HS-5 (cell line): ENCODE measurements around the gene CDKL5.

ENCODE experiments used
- DNase-seq: peaks from one replicate; pipeline ENCODE4 v3.0.0-alpha.2; 2012; ENCODE audit warnings: low read depth

Gene CDKL5

DNA sequence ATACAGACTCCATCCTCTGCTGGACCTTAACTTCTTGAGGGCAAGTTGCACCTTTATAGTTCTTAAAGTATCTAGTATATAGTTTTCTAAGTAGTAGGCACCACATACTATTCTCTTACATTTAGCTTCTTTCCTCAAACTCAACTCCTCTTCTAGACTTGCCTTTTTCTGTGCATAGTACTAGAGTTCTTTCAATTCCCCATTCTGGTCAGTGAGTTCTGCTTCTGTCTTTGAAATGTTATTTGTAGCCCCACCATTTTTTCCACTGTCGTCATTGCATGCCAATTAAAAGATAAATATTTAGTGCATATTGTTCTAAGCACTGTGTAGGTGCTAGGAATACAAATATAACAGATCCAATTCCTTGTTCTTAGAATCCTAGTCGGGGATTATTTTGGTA, 31.6 kb downstream of the CDKL5 start:
- DNase-seq, result no peak

DNA sequence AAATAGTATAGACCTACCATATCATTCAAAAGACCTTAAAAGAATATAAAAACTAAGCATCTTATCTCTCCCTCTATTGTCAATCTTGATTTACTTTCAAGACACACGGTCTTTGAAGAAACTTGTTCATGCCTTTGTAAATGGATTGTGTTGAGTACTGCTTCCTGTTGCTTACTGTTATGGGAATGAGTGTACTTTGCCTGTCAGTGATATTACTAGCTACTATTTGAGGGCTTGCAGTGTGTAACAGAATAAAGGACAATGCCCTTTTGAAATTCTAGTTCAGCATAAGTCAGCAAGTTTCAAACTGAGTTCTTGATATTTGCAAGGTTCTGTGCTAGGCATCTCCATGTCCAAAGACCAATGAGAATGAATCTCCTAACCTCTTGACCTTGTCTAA, 36.0 kb downstream of the CDKL5 start:
- no peak for DNase-seq

DNA sequence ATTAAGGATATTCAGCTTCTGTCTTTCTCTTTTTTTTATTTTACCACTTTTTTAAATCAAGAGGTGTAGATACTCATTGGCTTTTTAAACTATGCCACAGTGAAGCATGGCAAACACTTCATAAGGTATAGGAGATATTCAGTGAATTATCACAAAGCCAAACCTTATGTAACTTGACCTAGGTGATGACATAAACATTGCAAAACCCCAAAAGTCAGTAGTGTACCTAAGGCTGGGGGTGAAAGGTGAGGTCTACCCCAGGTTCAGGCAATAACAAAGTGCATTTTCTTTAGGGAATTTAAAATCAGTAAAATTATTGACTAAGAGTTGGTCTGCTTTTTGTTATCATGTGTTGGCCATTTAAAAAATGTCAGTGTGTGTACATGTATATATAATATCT, 39.1 kb downstream of the CDKL5 start:
- no peak for DNase-seq

DNA sequence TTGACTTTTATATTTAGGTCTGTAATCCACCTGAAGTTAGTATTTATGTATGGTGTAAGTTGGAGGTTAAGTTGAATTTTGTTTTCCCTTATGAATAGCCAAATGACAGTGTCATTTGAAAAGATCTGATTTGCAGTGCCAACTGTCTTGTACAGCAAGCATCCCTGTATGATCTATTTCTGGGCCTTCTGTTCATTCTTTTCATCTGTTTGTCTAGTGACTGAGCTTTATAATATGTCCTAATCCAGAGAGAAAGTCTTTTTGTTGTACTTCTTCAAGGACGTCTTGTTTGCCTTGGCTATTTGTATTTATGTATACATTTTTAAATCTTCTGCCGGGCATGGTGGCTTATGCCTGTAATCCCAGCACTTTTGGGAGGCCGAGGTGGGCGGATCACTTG, 39.6 kb downstream of the CDKL5 start:
- no peak for DNase-seq

DNA sequence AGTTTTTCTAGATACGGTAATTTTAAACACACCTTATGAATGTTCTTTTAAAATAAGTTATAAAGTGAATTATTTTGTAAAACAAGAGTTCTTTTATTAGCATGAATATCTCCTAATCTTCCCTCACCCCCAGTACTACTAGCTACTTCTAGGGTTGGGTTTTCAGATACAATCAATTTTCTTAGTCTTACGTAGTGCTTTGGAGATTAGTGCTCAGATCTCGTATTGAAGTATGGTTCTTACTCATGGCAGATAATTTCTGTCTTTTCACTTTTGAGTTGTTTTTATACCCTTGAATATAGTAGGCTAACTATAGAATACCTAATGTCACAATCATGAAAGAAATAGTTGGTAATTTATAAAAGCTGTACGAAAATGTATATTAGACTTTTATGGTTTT, 43.2 kb downstream of the CDKL5 start:
- DNase-seq, result no peak

DNA sequence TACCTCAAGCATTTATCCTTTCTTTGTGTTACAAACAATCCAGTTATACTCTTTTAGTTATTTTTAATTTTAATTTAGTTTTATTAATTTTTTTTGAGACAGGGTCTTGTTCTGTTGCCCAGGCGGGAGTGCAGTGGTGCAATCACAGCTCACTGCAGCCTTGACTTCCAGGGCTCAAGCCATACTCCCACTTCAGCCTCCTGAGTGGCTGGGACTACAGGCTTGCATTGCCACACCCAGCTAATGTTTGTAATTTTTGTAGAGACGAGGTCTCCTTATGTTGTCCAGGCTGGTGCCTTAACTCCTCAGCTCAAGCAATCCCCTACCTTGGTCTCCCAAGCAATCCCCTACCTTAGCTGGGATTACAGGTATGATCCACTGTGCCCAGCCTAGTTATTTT, 45.9 kb downstream of the CDKL5 start:
- no peak for DNase-seq

DNA sequence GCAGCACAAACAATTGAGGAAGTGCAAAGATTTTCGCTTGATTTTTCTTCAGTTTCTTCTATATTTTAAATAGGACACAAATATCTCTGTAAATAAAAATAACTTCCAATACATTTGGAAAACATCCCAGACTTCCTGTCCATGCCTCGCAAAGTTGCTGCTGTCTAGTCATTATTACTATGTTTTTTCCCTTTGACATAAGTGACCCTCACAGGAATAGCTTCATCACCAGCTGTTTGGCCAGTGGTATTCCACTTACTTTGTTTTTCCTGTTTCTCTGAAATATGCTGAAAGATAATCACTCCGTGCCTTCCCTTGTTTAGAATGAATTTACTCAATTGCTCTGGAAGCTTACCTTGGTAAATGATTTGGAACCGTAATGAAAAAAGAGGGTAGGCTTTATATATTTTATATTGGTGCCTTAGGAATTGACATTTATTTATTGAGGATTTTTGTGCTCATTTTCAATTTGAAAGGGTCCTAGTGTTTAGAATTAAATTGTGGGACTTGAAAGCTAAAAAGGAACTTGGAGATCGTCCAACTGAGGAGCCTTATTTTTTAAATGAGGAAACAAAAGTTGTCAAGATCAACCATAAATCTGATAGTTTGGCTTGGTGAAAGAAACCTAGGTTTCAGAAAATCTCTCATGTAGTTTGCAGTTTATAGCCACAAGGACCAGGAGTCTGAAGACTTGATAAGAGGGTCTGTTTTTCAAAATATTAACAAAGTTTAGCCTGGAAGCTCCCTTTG, 65.6 kb downstream of the CDKL5 start:
- DNase-seq, result no peak

DNA sequence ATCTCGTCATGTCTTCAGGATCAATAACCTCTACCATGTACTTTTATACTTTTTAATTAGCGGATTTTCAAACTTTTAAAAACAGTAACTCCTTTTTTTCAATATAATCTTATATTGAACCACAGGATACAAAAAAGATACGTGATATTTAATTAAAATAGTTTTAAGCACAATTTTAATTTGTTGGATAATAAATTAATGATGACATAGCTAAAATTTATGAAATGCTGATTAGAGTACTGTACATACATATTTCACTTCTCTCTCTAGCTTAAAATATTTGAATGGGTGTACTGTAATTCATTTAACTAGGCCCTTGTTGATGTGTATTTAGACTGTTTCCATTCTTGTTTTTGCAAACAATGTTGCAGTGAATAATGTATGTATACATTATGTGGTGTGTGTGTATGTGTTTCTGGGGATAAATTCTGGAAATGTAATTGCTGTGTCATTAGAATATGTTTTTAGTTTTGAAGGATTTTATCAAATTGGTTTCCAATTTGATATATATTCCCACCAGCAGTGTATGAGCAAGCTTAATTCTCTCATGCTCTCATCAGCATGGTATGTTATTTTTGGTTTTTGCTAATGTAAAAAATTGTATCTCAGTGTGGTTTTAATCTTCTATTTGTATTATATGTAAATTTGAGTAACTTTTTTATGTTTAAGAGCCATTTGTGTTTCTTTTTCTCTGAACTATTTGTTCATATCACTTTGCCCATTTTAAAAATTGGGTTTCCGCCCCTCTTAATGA, 66.4 kb downstream of the CDKL5 start:
- DNase-seq, result no peak

DNA sequence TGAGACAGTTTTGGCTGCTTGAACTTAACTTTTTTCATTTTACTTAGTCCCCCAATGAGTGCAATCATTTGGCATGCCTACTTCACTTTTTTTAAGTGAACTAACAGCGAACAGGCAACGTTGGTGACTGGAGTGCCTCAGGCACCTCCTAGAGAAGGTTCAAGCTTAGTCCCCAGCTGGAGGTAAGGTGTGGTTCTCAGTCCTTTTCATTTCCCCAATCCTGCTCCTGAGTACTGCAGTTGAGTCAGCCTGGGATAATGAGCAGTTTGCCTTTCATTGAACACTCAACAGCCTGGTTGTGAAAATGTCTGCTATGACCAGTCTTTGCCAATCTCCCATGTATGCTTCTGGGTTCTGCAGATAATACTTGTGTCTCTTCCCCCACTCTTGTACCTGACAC, 109.5 kb downstream of the CDKL5 start:
- no peak for DNase-seq

DNA sequence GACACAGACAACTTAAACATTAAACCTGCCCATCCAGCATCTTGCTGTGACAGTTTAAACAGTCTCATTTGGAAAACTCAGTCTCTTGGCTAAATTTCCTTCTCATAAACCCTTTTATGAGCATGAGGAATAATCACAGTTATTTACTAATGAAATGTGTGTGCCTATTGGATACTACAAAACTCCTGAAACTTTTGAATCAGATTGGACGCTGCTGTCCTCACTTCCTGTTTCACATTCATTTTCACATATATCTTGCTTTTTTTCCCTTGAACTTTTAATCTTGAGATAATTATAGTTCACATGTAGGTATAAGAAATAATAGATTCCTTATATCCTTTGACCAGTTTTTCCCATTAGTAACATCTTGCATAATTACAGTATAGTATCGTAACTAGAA, 111.7 kb downstream of the CDKL5 start:
- DNase-seq, result no peak

DNA sequence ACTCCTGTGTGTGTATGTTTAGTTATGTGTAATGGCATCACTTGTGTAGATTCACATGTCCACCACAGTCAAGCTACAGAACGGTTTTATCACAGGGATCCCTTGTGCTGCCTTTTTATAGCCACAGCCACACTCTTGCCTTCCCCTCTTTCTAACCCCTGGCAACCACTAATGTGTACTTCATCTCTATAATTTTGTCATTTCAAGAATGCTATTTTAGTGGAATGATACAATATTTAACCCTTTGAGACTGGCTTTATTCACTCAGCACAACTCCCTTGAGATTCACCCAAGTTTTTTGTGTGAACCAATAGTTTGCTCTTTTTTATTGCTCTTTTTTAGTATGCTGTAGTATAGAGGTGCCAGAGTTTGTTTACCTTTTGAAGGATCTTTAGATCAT, 112.1 kb downstream of the CDKL5 start:
- DNase-seq, result no peak

DNA sequence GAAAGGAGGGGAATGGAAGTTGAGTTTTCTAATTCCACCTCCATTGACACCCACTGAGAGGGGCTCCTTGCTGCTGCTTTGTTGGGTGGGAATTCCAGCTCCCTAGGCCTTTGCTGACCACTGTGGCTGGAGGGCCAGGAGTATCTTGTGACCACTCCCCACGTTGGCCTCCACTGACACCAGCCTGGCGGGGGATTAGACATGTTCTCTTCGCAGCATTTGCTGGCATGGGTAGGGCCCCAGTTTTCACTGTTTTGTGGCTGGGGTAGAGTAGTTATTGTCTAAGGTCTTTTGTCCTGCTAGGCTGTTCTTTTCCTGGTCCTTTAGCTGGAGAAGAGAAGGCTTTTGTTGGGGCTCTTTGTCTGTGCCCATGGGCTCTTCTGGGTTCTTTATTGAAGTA, 116.7 kb downstream of the CDKL5 start:
- no peak for DNase-seq

DNA sequence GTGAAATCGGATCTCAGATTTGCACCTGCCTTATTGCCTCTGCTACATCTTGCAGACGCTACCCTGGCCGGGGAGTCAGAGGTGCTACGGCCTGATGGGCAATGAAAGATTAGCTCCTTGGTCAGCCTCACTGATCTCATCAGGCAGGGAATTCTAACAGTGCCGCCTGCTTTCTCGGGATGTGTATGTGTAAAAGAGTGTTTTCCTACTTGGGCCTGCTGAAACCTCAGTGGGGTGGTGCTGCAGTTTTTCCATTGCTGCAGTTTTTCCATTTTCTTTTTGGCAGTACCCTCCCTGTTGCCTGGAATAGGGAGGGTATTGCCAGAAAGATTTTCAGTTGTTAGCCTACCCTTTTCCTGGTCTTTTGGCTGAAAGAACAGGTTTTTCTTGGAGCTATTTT, 117.5 kb downstream of the CDKL5 start:
- DNase-seq, result no peak

DNA sequence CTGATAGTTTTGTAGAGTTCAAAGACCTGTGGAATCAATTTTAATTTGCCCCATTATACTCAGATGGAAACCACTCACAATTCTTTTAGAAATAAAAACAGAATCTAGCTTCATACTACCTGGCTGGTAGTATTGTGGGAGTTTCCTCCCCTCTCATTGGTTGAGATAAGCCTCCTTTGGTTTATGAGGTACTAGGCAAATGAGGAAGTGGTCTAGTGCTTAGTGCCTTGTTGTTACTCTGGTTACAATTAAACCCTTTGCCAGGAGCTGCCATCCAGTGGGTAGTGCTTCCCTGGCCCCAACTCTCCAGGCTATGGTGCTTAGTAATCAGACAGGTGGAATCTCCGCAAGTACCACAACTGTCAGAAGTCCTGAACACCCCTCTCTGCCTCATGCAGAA, 118.3 kb downstream of the CDKL5 start:
- DNase-seq, result no peak

DNA sequence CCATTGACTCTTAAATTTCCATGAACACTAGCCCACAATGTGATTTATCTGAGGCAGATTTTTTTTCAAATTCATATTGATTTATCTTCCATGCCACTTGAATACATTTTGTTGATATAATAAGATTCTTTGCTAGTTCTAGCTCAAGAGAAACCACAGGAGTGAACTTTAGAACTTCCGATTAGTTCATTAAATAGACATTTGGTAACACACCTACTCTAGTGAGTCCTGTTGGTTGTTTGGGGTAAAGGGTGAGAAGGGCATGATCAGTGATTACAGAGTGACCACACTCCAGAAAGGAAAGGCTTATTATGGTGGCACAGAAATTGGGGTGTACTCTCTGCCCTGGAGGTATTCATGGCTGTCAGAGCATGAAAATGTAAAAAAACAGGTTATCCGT, 120.4 kb downstream of the CDKL5 start:
- no peak for DNase-seq

DNA sequence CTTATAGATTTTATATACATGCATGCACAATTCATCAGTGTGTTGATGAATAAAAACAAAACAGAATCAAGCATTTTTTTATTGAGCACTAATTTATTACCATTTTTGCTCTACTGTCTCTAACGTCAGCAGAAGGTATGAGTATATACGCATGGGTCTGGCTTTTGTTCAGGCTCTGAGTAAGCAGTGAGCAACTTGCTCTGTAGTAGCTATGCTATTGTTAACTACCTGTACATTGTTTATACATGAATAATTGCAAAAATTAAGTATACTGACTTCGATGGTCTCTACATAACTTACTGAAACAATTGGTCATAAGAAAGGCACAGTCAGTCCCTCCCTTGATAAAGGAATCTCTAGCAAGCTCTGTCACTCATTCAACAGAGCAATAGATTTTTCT, 123.6 kb downstream of the CDKL5 start:
- DNase-seq, result no peak

DNA sequence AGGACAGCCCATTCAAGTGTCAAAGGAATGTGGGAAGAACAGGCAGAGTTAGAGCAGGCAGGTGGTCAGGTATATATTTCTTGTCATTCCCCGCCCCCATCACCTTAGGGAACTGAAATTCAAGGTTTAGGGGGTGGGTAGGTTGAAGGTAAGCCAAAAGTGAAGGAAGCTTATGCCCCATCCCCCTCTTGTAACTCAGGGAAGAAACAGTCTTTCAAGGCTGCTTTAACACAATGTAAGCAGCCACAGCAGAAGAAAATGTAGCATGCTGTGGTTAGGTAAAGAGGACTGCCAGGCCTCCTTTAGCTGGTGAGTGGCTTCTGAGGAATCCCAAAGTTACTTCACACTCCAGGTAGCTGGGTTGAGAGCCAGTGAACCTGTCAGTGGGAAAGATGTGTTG, 124.2 kb downstream of the CDKL5 start:
- no peak for DNase-seq

DNA sequence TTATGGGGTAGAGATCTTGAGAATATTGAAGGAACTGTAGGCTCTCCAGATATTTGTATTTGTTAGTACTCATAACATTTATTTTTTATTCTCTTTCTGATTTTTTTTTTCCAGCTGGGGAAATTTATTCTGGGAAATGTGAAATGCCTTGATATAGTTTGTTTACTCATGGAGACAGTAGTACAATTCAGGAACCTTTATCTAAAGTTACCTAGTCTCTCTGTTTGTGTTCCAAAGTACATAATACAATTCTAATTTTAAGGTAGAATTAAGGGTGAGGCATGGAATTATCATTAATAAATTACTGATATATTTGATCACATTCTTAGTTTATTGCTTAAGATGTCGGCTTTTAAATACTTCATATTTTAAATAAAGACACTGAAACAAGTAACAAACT, 132.5 kb downstream of the CDKL5 start:
- no peak for DNase-seq

DNA sequence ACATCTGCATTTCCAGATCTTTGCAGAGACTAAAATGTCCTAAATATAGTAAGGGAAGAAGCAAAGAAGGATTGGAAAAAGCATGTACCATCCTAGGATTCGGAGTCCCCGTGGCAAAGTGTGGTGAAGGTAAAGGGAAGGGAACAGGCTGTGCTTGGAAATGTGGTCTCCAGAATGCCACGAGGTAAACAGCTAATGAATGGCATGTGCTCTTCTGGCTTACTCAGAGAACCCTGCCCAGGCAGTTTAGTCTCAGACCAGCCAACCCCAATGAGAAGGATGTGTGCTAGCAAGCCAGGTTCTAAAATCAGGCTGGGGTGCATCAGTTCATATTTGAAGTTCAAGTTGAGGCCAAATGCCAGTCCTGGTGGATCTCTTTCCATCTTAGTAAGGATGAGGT, 133.4 kb downstream of the CDKL5 start:
- DNase-seq, result no peak

DNA sequence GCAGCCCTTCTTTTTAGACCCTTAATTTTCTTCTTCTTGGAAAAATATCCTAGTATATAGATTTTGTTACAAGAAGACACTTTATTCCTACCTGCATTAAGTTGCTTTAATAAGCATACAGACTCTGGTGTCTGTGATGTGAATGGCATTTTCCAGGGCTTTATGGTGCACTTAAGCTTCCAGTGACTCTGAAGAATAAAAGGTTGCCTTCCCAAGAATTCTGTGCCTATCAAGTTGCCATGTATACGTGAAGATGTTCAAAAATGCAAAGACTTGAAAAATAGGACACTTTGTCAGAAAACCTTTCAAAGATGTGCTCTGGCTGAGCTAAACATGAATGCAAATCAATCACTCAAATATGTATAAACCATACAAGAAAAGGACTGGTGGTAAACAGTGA, 135.6 kb downstream of the CDKL5 start:
- DNase-seq, result no peak

DNA sequence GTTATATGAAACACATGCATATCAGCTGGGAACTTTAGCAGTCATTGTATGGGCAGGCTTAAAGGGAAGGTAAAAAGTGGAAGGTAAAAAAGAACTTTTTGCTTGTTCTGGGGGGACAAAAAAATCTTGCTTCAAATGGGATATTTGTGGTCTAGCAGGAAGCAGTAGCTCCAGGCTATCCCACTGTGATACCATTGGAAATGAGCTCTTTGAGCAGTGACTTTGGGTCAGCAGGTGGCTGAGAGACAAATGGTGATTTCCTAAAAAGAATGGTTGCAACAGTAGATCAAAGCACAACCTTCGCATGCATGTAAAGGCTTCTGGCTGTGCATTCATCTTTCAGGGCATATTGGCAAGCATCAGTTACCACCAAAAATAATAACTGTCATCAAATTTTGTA, 140.3 kb downstream of the CDKL5 start:
- DNase-seq, result no peak

DNA sequence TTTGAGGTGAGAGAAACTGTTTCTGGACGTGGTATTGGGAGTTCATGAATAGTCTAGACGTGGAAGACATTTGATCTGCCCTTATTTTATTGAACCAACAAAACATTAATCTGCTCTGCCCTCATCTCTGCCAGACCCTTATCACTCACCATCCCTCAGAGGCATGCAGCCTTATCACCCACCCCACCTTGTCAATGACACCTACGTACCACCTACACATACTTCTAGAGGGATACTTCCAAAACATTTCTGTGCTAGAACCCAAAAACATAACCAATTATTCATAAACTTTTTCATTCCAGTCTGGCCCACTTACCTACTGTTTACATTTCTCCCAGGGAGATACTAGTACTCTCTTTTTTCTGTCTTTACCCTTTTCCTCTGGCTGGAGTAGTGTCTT, 141.3 kb downstream of the CDKL5 start:
- no peak for DNase-seq

DNA sequence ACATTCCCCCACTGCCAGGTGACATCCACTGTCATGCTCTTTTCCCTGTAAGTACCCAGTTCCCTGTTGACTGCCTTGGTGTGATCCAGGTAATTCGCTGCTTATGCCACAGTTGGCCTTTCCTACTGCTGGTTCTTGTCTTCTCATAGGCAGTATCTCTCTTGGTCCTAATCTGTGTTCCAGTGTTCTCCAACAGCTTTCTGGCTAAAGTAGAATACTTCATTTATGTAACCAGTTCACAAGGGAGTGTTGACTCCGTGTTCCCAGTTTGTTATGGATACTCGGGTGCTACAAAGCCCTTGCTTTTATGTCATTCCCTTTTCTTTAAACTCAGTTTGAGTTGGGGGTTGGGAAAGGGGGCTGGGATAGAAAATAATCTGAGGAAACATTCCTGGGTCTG, 148.1 kb downstream of the CDKL5 start:
- DNase-seq, result no peak

DNA sequence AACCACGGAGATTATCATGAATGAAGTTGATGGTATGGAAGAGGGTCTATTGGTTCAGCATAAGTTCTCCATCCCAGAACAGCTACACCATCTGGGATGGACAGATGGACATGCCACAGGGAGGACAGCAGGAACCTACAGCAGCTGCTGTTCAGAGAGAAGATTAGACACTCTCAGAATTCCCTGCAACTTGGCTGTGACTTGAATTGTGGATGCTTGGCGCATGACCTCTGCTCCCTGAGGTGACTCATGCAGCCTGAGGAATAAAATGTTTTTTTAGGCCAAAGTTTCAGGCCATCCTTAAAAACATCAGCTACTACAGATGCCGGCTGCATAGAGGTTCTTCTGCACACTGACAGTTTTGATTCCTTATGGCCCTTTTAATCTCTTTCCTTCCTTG, 149.2 kb downstream of the CDKL5 start:
- peak; percentile 22 for DNase-seq
